Mesodermal cell (in vitro differentiated cells): Measurements from ENCODE around the gene LIMS2.

Source experiments
- H3K27ac ChIP-seq: 2 replicates; pipeline ENCODE4 v1.7.0; 2013; ENCODE audit warnings: mild to moderate bottlenecking, low read depth, low read length, moderate library complexity; ENCODE audit not compliant: severe bottlenecking
- H3K36me3 ChIP-seq: 2 replicates; pipeline ENCODE4 v1.7.1; 2013; ENCODE audit warnings: mild to moderate bottlenecking, low read length, moderate library complexity; ENCODE audit not compliant: control insufficient read depth, insufficient read depth
- H3K4me1 ChIP-seq: one replicate; pipeline ENCODE4 v1.7.1; 2013; ENCODE audit warnings: mild to moderate bottlenecking, low read length; ENCODE audit not compliant: insufficient read depth, control insufficient read depth, poor library complexity, severe bottlenecking
- H3K4me3 ChIP-seq: 2 replicates; pipeline ENCODE4 v1.7.0; 2013; ENCODE audit warnings: low read length, control low read depth, mild to moderate bottlenecking; ENCODE audit not compliant: insufficient read depth, poor library complexity, severe bottlenecking; ENCODE audit errors: extremely low read depth
- H3K9me3 ChIP-seq: 2 replicates; pipeline ENCODE4 v1.7.1; 2013; ENCODE audit warnings: mild to moderate bottlenecking, low read length, moderate library complexity; ENCODE audit not compliant: control insufficient read depth
- WGBS, 2 experiments: methylation state at CpG; one replicate each; pipeline ENCODE4 v1.1.5; 2013; ENCODE audit warnings: missing lambda C conversion rate in 2 of 2; ENCODE audit not compliant: insufficient coverage in 2 of 2; 5-methylcytosine and 5-hydroxymethylcytosine counted together

The LIMS2 gene

GRCh38 chr2:127599211-127599610 is 76.1 kb downstream of the LIMS2 start:
- Histone ChIP-seq H3K27ac (no peak overlapping the region), H3K4me3 (no peak overlapping the region), H3K9me3 (peaks cover 10% of the 10 kb centered on the region), H3K4me1 (peaks cover 5% of the 10 kb centered on the region), H3K36me3 (no peaks in the 10 kb centered on the region)
- WGBS, 2 experiments: 100% methylated on average over 1 of the region's 3 CpGs; no CpG with 5 or more reads in 1 of the 2 experiments

GRCh38 chr2:127598711-127599110 is 76.6 kb downstream of the LIMS2 start:
- H3K4me1 ChIP-seq: peaks cover 5% of the 10 kb centered on the region
- H3K9me3 ChIP-seq: peaks cover 10% of the 10 kb centered on the region
- H3K36me3 ChIP-seq: no peaks in the 10 kb centered on the region
- no peak overlapping the region for H3K27ac ChIP-seq
- no CpG with 5 or more reads among the region's 3 CpGs for WGBS, 2 experiments
- H3K4me3 ChIP-seq: no peak overlapping the region

- Histone ChIP-seq H3K36me3 (no peaks in the 10 kb centered on the region), H3K4me1 (peaks cover 5% of the 10 kb centered on the region), H3K27ac (no peak overlapping the region), H3K9me3 (peaks cover 4% of the 10 kb centered on the region), H3K4me3 (no peak overlapping the region)
- 94 to 97% methylated on average over 3 of the region's 4 CpGs for WGBS, 2 experiments
Measured at GRCh38 chr2:127597984-127598380, 77.3 kb downstream of the LIMS2 start.

GRCh38 chr2:127597046-127597983 is 78.0 kb downstream of the LIMS2 start:
- Histone ChIP-seq H3K36me3 (no peaks in the 10 kb centered on the region), H3K9me3 (peaks cover 4% of the 10 kb centered on the region), H3K4me1 (peaks cover 5% of the 10 kb centered on the region), H3K27ac (no peak overlapping the region), H3K4me3 (no peak overlapping the region)
- WGBS, 2 experiments: 82 to 94% methylated on average over 9 to 12 of the region's 17 CpGs

GRCh38 chr2:127596311-127597045 is 78.9 kb downstream of the LIMS2 start:
- Histone ChIP-seq H3K9me3 (peaks cover 4% of the 10 kb centered on the region), H3K4me1 (peaks cover 5% of the 10 kb centered on the region), H3K4me3 (no peak overlapping the region), H3K27ac (no peak overlapping the region), H3K36me3 (no peaks in the 10 kb centered on the region)
- WGBS, 2 experiments: 94 to 98% methylated on average over 12 to 14 of the region's 14 CpGs

GRCh38 chr2:127594116-127594591 is 81.2 kb downstream of the LIMS2 start:
- H3K27ac ChIP-seq: no peak overlapping the region
- H3K4me1 ChIP-seq: peaks cover 5% of the 10 kb centered on the region
- H3K4me3 ChIP-seq: no peak overlapping the region
- 81 to 91% methylated on average over 5 to 9 of the region's 10 CpGs for WGBS, 2 experiments
- peaks cover 4% of the 10 kb centered on the region for H3K9me3 ChIP-seq
- H3K36me3 ChIP-seq: no peaks in the 10 kb centered on the region

- 87 to 91% methylated on average over 15 to 24 of the region's 27 CpGs for WGBS, 2 experiments
Measured at GRCh38 chr2:127593228-127594115, 81.9 kb downstream of the LIMS2 start.

GRCh38 chr2:127592761-127593227 is 82.5 kb downstream of the LIMS2 start:
- no peak overlapping the region for H3K27ac ChIP-seq
- peaks cover 5% of the 10 kb centered on the region for H3K4me1 ChIP-seq
- H3K9me3 ChIP-seq: peaks cover 4% of the 10 kb centered on the region
- H3K4me3 ChIP-seq: no peak overlapping the region
- WGBS, 2 experiments: 95 to 96% methylated on average over 31 to 35 of the region's 37 CpGs
- no peaks in the 10 kb centered on the region for H3K36me3 ChIP-seq

More at GRCh38 chr2:127593228-127594115, 81.9 kb downstream of the LIMS2 start:
- no peaks in the 10 kb centered on the region for H3K36me3 ChIP-seq
- no peak overlapping the region for H3K27ac ChIP-seq
- peaks cover 4% of the 10 kb centered on the region for H3K9me3 ChIP-seq
- no peak overlapping the region for H3K4me3 ChIP-seq
- peaks cover 5% of the 10 kb centered on the region for H3K4me1 ChIP-seq

- no peak overlapping the region for H3K4me3 ChIP-seq
- no peaks in the 10 kb centered on the region for H3K36me3 ChIP-seq
- peaks cover 4% of the 10 kb centered on the region for H3K9me3 ChIP-seq
- H3K4me1 ChIP-seq: no peaks in the 10 kb centered on the region
- whole genome bisulfite sequencing, 2 experiments: 22% methylated on average over 6 to 7 of the region's 10 CpGs
- H3K27ac ChIP-seq: no peak overlapping the region
Measured at GRCh38 chr2:127591221-127591923, 84.0 kb downstream of the LIMS2 start.
